GM12864 (cell line): ENCODE results near the gene WWOX.

ENCODE experiments used
- DNase-seq: peaks from one replicate; pipeline ENCODE4 v3.0.0-alpha.2; 2011; ENCODE audit warnings: low read depth
- H3K4me3 ChIP-seq: 2 replicates; pipeline ENCODE4 v1.5.1; 2011; ENCODE audit warnings: mild to moderate bottlenecking, low read depth, low read length, control low read depth
- TF ChIP-seq, protein P1 (sequence below): IDR thresholded peaks from 2 replicates; pipeline ENCODE4 v1.5.1; 2011; ENCODE audit warnings: low read depth, mild to moderate bottlenecking, moderate library complexity, low read length, control low read depth, inconsistent platforms; ENCODE audit errors: missing control alignments

WWOX gene

GRCh38 chr16:79008036-79008868 is 908.8 kb downstream of the WWOX start:
- DNase-seq, result no peak
- no peak overlapping the region for H3K4me3 ChIP-seq
- TF ChIP-seq, protein P1, sequence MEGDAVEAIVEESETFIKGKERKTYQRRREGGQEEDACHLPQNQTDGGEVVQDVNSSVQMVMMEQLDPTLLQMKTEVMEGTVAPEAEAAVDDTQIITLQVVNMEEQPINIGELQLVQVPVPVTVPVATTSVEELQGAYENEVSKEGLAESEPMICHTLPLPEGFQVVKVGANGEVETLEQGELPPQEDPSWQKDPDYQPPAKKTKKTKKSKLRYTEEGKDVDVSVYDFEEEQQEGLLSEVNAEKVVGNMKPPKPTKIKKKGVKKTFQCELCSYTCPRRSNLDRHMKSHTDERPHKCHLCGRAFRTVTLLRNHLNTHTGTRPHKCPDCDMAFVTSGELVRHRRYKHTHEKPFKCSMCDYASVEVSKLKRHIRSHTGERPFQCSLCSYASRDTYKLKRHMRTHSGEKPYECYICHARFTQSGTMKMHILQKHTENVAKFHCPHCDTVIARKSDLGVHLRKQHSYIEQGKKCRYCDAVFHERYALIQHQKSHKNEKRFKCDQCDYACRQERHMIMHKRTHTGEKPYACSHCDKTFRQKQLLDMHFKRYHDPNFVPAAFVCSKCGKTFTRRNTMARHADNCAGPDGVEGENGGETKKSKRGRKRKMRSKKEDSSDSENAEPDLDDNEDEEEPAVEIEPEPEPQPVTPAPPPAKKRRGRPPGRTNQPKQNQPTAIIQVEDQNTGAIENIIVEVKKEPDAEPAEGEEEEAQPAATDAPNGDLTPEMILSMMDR, result no peak

DNA sequence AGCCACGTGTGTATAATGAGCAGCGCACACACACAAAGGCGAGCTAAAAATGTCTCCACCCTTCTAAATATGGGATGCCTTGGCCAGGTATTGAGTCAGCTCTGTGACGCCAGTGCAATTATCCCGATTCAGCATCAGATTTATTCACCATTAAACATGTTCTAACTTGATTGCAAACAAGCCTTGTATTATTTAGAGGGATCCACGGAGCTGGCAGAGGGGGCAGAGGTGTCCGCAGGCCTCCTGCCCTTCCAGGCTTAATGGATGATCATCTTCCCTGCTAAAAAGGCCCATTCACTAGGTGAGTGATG is 909.4 kb downstream of the WWOX start:
- TF ChIP-seq, protein P1, result no peak
- DNase-seq, result no peak
- H3K4me3 ChIP-seq, result no peak overlapping the region

- H3K4me3 ChIP-seq, result no peak overlapping the region
- TF ChIP-seq, protein P1, result no peak
- no peak for DNase-seq
These were observed 910.4 kb downstream of the WWOX start for GRCh38 chr16:79009896-79010295.

GRCh38 chr16:79011282-79011681 is 911.8 kb downstream of the WWOX start:
- no peak for DNase-seq
- TF ChIP-seq, protein P1, result no peak
- no peak overlapping the region for H3K4me3 ChIP-seq

DNA sequence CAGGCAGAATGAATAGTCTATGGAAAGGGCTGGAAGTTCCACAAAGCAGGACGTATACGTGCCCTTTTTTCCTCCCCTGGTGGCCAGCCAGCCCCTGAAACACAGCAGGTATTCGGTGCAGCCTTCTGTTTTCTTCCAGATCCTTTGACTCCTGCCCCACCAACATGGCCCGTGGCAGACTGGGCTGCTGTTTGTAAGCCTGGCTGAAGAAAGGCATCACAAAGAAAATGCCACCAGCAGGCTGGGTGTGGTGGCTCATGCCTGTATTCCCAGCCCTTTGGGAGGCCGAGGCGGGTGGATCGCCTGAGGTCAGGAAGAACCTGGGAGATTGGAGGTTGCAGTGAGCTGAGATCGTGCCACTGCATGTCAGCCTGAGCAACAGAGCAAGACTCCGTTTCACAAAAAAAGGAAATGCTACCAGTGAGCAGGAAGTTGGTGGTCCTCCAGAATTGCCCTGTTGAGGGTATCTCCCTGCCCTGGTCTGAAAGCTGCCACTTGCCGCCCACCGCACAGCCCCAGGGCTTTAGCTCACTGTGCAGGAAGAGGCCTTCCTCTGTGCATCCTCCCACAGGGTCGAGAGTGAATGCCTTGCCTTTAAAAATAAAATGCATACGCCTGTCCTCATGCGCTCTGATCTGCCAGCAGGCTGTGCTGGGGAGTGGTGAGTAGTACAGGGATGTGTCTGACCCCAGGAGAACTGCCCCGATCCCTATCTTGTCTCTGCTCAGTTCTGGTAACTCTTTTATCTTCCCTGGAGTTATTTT is 913.4 kb downstream of the WWOX start:
- DNase-seq, result no peak
- H3K4me3 ChIP-seq, result peak overlapping the region; percentile 19; the same call in 1 of the 2 replicates
- TF ChIP-seq, protein P1, result no peak

DNA sequence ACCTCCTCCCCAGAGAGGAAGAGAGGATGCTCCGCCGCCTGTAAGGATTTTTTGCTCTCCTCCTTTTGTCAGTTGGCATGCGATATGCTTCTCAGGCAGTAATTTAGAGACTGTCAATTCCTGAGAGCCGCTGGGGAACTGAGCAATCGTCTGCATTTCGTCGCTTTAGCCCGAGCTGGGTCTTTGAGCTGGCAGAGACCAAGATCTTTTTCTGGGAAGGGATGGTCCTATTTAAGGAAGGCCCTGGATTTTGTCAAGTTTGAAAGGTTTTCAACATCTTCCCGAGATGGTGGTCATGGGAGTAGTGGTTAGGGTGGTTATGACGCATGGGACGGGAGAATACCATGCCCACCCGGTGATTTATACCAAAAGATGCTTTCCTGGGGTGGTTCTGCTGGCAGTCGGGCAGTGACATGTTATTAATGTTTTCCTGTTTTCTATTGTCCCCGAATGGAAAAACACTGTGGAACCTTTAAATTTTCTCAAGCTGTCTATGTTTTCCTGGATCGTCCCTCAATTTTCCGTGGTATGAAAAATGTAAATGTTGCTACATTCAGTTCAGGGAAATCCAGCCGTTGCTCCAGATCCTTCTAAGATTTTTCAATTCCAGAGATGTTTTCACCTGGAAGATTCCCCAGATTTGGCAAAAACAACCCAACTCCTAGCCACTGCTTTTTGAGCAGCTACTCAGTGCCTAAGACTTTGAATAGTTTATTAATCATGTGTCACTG is 914.6 kb downstream of the WWOX start:
- TF ChIP-seq, protein P1, result no peak
- H3K4me3 ChIP-seq, result no peak overlapping the region; the same call in 1 of the 2 replicates

More for the DNA sequence above, 914.6 kb downstream of the WWOX start:
- DNase-seq, result no peak
